H54 (cell line): Measurements from ENCODE around the gene IQGAP1.
"Not testable (repeated sequence)": the region's sequence is repeated elsewhere in the genome, so short reads cannot be mapped to it uniquely, and the experiment has no call there.

Source experiments
- DNase-seq: peaks from one replicate; pipeline ENCODE4 v3.0.0; 2011; ENCODE audit warnings: low spot score, mixed read lengths; ENCODE audit not compliant: insufficient read length
- FAIRE-seq: peaks from 3 replicates; lab custom pipeline; 2011; peaks lifted over from hg19 to GRCh38; lab: Jason Lieb, UNC
- POLR2A ChIP-seq: IDR thresholded peaks from 2 replicates; pipeline ENCODE4 v1.6.1; 2011; ENCODE audit warnings: low read depth, mild to moderate bottlenecking, low read length

The IQGAP1 gene, protein sequence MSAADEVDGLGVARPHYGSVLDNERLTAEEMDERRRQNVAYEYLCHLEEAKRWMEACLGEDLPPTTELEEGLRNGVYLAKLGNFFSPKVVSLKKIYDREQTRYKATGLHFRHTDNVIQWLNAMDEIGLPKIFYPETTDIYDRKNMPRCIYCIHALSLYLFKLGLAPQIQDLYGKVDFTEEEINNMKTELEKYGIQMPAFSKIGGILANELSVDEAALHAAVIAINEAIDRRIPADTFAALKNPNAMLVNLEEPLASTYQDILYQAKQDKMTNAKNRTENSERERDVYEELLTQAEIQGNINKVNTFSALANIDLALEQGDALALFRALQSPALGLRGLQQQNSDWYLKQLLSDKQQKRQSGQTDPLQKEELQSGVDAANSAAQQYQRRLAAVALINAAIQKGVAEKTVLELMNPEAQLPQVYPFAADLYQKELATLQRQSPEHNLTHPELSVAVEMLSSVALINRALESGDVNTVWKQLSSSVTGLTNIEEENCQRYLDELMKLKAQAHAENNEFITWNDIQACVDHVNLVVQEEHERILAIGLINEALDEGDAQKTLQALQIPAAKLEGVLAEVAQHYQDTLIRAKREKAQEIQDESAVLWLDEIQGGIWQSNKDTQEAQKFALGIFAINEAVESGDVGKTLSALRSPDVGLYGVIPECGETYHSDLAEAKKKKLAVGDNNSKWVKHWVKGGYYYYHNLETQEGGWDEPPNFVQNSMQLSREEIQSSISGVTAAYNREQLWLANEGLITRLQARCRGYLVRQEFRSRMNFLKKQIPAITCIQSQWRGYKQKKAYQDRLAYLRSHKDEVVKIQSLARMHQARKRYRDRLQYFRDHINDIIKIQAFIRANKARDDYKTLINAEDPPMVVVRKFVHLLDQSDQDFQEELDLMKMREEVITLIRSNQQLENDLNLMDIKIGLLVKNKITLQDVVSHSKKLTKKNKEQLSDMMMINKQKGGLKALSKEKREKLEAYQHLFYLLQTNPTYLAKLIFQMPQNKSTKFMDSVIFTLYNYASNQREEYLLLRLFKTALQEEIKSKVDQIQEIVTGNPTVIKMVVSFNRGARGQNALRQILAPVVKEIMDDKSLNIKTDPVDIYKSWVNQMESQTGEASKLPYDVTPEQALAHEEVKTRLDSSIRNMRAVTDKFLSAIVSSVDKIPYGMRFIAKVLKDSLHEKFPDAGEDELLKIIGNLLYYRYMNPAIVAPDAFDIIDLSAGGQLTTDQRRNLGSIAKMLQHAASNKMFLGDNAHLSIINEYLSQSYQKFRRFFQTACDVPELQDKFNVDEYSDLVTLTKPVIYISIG (N-terminal part only)

DNA sequence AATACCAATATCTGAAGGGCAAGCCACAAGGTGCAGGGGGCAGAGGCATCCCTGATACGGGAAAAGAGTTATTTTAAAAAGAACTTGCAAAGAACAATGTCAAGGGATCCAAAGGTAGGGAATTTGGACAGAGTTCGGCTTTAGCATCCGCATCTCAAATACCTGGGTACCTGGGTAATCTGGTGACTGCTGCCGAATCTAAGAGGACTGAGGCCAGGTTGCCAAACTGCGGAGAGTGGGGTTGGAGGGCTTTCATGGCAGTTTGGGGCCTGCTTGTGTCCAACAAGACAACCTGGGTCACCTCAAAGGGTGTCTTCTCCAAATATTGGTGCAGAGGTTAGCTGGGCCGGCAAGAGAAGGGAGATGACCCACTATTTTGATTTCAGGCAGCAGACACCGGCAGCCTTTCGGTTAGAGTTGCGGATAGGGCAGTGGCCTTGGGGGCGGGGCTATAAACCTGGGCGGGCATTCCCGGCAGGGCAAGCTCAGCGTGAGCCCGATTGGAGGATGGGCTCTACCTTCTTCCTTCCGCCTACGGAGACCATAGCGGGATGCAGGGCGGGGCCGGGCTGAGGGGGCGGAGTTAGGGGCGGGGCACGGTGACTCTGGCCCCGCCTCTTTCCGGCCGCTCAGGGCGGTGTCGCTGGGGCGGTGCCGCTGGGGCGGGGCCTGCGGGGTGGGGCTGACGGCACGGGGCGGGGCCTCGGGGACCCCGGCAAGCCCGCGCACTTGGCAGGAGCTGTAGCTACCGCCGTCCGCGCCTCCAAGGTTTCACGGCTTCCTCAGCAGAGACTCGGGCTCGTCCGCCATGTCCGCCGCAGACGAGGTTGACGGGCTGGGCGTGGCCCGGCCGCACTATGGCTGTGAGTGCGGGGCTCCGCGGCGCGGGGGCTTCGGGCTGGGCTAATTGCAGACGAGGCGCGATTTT is at the start of gene IQGAP1:
Gene IQGAP1, plus strand, starts transcription at position 709 of the 928 bp plus-strand sequence. Its CDS starts 100 bp downstream, at position 809.
- TF ChIP-seq POLR2A, result peak; percentile 96
- no peak for FAIRE-seq
- DNase-seq, result peak; percentile 77

DNA sequence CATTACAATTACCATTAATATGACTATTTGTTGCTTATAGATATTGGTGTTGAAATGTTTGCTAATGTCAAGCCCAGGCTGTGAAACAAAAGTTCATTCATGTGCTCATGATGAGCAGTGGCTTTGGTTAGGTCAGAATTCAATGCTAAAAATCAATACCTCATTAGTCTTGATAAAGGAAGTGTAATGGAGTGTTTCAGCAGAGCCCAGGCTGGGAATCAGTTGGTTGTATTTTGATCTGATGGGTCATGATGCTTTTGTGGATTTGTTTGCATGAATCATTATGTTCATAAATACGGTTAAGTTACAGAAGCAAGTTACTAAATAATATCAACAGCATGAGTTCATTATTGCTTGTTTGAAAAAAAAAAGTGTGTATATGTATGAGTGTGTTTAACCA is 49.5 kb upstream of the IQGAP1 start:
- no peak for TF ChIP-seq POLR2A
- FAIRE-seq (no peak), DNase-seq (no peak)

DNA sequence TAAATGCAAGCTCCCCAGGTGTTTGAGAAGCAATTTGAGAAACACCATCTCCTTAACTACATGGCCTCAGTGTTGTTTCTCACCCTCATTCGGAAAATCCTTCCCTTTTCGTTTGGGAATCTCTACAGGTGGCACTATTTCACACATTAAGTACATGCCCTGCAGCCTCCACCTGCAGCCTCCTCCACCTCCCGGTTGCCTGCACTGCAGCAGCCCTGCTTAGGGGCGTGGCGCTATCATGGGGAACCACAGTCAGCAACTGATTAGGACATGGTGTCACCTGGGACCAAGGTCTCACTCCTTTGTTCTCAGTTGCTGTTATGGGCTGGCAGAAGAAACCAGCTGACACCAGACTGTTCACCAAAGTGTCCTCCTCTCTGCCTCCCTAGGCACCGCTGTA is 47.7 kb upstream of the IQGAP1 start:
- no peak for TF ChIP-seq POLR2A
- FAIRE-seq (no peak), DNase-seq (no peak)

DNA sequence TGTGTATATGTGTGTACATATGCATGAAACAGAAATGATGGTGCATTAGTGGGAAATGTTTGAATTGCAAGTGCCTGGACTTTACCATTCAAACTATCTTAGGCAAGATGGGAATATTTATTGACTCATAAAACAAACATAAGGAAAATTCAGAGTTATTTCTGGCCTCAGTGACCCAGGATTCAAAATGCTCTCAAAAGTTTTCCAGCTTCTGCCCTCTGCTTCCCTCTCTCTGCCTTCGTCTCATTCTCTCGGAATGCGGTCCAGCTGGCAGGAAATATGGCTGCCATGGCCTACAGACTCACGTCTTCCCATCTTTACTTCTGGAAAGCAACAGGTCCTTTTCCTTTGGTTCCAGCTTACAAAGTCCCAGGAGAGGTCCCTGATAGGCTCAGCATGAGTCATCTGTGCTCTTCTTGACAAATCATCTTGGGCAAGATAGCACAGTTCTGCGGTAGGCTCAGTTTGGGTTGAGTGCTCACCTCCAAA is 44.7 kb upstream of the IQGAP1 start:
- FAIRE-seq (no peak), DNase-seq (no peak)
- TF ChIP-seq POLR2A, result no peak

DNA sequence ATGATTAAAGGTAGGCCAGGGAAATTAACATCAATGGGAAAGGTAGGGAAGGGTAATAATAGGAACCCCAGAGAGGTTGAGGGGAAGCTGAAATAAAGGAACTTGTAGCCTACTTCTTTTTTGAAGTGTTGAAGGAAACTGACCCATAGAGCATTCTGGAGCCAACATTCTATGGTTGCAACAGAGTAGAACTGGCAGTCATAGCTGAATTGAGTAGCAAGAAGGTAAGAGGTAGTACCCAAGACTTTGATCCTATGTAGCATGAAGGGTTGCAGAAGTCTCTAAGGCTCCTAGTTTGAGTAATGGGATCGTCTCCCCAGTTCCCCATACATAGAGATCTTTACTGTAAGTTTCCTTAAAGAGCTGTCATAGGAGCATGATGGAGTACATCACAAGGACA is 43.4 kb upstream of the IQGAP1 start:
- no peak for TF ChIP-seq POLR2A
- no peak for DNase-seq
- FAIRE-seq, result no peak

DNA sequence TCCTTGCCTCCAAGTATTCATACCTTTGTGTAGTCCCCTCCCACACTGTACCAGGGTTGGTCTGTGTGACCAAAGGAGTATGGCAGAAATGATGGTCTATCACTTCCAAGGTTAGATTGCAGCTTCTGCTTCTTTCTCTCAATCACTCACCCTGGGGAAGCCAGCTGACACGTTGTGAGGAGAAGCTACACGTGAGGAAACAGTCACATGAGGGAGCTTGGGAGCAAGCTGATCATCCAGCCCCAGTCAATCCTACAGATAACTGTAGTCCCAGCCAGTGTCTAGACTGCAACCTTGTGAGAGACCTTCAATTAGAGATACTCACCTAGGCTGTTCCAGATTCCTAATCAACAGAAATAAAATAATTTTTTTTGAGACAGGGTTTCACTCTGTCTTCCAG is 42.2 kb upstream of the IQGAP1 start:
- no peak for TF ChIP-seq POLR2A
- DNase-seq, result no peak
- no peak for FAIRE-seq

DNA sequence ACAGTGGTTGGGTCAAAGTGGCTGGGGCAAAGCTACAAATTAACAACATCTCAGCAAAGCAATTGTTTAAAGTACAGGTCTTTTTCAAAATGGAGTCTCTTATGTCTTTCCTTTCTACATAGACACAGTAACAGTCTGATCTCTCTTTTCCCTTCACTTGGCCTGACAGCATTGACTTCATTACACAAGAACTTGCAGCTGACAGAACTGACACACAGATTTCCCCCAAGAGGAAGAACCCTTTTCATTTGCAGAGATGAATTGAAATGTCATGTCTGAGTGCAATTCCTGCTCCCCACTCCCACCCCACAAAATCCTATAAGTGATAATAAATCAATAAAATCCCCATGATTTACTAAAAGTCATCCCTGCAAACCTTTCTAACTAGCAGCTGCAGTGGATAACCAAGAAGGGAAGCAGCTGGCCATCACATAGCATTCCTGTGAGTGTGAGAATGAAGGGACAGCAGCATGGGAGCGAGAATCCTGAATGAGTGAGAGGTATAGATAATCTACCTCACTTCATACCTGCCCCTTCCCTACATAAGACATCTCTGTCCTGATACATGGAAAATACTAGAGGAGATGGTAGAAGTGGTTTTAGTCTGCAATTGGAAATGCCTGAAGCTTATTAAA is 40.5 kb upstream of the IQGAP1 start:
- DNase-seq, FAIRE-seq: not testable (repeated sequence)

DNA sequence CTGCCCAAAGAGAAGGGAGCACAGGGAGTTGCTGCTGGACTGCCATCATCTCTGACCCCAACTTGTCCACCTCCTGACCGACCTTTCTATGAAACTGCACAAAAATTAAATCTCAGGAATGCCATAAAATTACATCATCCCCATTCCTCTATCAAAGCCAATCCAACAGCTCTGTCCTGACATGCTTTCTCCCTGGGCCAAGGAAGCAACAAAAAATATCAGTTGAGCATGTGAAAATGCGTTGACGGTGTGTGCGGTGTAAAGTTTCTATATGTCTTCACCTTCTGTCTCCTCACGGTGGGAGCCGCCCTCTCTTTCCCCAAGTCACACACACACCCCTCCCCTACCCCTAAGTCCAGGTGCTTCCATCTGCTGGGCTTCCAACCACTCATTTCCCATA is 39.6 kb upstream of the IQGAP1 start:
- FAIRE-seq (no peak), DNase-seq (no peak)
- TF ChIP-seq POLR2A, result no peak

DNA sequence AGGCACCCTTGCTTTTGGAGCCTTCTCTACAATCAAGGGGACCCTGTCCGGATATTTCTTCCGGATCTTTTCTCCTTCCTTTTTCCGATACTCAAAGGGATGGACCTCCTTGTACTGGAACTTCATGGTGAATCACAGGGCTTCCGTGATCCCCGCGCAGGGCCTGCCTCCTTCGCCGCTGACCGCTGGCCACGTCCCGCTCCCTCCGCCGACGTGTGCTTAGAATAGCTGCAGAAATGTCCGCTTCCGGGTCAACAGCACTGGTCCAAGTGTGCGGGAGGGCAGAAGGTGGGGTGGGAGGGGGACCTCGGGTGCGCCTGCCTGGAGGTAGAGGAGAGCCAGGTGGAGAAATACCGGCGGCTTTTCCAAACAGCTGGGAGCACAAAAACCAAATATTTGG is 39.0 kb upstream of the IQGAP1 start:
- no peak for FAIRE-seq

DNA sequence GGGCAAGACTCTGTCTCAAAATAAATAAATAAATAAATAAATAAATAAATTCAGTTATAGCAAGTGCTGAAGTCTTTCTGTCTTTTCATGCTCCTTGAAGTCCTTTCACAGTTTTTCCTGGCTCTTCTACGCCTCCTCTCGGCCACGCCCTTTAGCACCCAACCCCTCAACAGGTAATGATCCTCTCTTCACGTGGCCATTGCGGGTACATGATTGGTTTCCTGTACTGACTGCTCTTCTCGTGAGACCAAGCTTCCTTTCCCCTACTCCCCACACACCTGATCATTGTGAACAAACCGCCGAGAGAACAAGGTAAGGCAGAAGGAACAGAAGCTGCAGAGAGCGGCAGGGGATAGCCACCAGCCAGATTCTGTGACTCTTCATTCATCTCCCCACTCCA is 38.2 kb upstream of the IQGAP1 start:
- TF ChIP-seq POLR2A, result no peak
- no peak for FAIRE-seq
- no peak for DNase-seq

More for the DNA sequence above, 39.0 kb upstream of the IQGAP1 start:
- TF ChIP-seq POLR2A, result no peak
- no peak for DNase-seq

DNA sequence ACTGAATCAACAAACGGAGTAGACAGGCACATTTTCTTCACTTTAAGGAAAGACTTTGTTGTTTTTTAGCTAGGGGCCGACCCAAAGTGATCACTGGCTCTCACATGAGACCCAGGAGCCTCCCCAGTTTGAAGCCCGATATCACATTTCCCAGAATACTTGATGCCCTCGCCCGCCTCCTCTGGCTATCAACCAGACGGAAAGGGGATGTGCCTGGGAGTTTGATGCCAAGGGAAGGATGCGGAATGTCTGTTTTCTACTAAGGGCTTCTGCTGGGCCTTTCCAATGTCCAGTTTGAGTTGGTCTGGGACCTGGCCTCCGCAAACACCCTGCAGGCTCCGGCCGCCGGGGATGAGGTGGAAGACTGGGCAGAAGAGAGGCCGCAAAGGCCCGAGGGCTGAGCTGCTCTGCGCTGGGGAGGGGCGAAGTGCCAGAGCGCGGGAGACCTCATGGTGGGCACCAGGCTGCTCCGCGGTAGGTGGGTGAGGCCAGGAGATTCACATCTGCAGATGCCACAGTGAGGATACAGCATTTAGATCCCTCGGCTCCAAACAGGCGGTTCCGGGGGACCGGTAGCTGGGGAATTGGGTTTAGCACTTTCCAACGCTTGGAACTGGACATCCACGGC is 36.4 kb upstream of the IQGAP1 start:
- no peak for DNase-seq
- FAIRE-seq, result no peak
- no peak for TF ChIP-seq POLR2A
